MCF 10A (cell line): Measurements from ENCODE around the gene ZNF420. TPM values are rescaled to one million over a fixed set of nuclear protein-coding genes. Genes with fewer than 3 reads are reported as not detected.
A peak's percentile ranks its signal among the peaks of the same experiment; 100 is the strongest.
"Not testable (repeated sequence)": the region's sequence is repeated elsewhere in the genome, so short reads cannot be mapped to it uniquely, and the experiment has no call there.

ENCODE experiments used
- BruUV-seq: library from RNA; stranded (reverse); fragments of 400-500 nt; replicated peaks from 2 replicates; lab custom pipeline; 2021; lab: Mats Ljungman, UMichigan
- CTCF ChIA-PET: fragments of 300-600 bp; sonication (Branson Sonifier 250); formaldehyde crosslinking; extraction: SDS; loops from one replicate; lab custom pipeline; 2021; ENCODE audit warnings: antibody characterized with exemption, inconsistent platforms; lab: Yijun Ruan, JAX
- POLR2A ChIA-PET: fragments of 300-600, 350-650 bp; sonication (Branson Sonifier 250); formaldehyde crosslinking; extraction: SDS; loops from one replicate; lab custom pipeline; 2020; ENCODE audit warnings: antibody characterized with exemption, inconsistent platforms; lab: Yijun Ruan, JAX
- DNase-seq: peaks from one replicate; pipeline ENCODE4 v3.0.0-alpha.2; 2018; ENCODE audit not compliant: unreplicated experiment
- H3K27ac Mint-ChIP-seq: one replicate; pipeline ENCODE4 v1.8.0; 2022; ENCODE audit warnings: mild to moderate bottlenecking, low read depth, mixed read lengths; ENCODE audit not compliant: unreplicated experiment
- H3K27me3 Mint-ChIP-seq: one replicate; pipeline ENCODE4 v1.8.0; 2022; ENCODE audit warnings: mixed read lengths; ENCODE audit not compliant: insufficient read depth, unreplicated experiment
- H3K36me3 Mint-ChIP-seq: one replicate; pipeline ENCODE4 v1.8.0; 2022; ENCODE audit warnings: mild to moderate bottlenecking, moderate library complexity, mixed read lengths; ENCODE audit not compliant: insufficient read depth, unreplicated experiment
- H3K4me1 Mint-ChIP-seq: one replicate; pipeline ENCODE4 v1.8.0; 2022; ENCODE audit warnings: mixed read lengths; ENCODE audit not compliant: insufficient read depth, unreplicated experiment
- H3K4me3 Mint-ChIP-seq: one replicate; pipeline ENCODE4 v1.8.0; 2022; ENCODE audit warnings: mild to moderate bottlenecking, moderate library complexity, mixed read lengths; ENCODE audit not compliant: unreplicated experiment
- H3K9me3 Mint-ChIP-seq: one replicate; pipeline ENCODE4 v1.8.0; 2022; ENCODE audit warnings: mixed read lengths; ENCODE audit not compliant: unreplicated experiment
- intact Hi-C: fragments of 100-400 bp; cut with micrococcal nuclease; formaldehyde crosslinking; loops from 2 replicates; pipeline ENCODE4 v1.14.1; 2022
- total RNA-seq: library from RNA; stranded (reverse); gene quantifications from 2 replicates; pipeline ENCODE4 v1.2.3, GENCODE V29; 2022
- TF ChIP-seq, protein P1 (sequence below): fragments of 200-600 bp; IDR thresholded peaks from one replicate; pipeline ENCODE4 v1.8.0; 2022; ENCODE audit warnings: antibody characterized with exemption, mild to moderate bottlenecking; ENCODE audit not compliant: unreplicated experiment

The ZNF420 gene
- total RNA-seq, 1 experiment from 2014 or later = 11.0 TPM

DNA sequence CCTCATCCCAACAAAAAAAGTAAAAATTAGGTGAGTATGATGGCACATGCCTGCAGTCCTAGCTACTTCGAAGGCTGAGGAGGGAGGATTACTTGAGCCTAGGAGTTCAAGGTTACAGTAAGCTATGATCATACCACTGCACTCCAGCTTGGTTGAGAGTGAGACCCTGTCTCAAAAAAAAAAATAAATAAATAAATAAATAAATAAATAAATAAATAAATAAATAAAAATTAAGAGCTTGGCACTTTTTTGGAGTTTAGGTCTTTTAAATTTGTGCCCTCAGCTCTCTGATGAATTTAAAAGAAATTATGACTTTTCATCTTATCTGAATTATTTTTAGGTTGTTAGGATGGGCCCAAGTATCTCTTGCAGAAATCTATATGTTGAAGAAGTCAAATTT, 8.9 kb downstream of the ZNF420 start:
- Mint-ChIP-seq H3K27ac (no peak overlapping the region), H3K36me3 (peaks cover 44% of the 10 kb centered on the region)

DNA sequence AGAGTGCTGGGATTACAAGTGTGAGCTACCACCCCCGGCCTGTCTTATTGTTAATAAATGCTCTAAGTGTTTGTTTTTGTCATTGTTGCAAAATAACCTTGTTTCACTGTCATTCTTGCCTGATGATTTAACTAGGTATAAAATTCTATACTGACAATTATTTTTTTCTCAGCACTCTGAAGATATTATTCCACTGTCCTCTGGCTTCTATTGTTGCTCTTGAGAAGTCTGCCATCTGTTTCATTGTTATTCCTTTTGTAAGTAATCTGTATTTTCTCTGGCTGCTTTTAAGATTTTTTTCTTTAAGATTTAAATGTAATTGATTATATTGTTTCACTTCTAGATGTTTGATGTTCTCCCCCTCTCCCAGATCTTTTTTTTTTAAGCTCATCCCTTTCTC, 17.6 kb downstream of the ZNF420 start:
- H3K36me3 Mint-ChIP-seq = peaks cover 80% of the 10 kb centered on the region
- intact Hi-C loops = no loop called here
- H3K27me3 Mint-ChIP-seq = no peaks in the 10 kb centered on the region
- no peak overlapping the region for H3K4me3 Mint-ChIP-seq
- no peak for DNase-seq
- CTCF ChIA-PET = interaction anchor here (0.6 kb wide), 1 partner anchor 36 kb away, joined by 3 read pairs; no protein-coding TSS in a partner anchor
- POLR2A ChIA-PET = no interaction called here
- H3K27ac Mint-ChIP-seq = no peak overlapping the region
- H3K4me1 Mint-ChIP-seq = no peaks in the 10 kb centered on the region
- TF ChIP-seq, protein P1, sequence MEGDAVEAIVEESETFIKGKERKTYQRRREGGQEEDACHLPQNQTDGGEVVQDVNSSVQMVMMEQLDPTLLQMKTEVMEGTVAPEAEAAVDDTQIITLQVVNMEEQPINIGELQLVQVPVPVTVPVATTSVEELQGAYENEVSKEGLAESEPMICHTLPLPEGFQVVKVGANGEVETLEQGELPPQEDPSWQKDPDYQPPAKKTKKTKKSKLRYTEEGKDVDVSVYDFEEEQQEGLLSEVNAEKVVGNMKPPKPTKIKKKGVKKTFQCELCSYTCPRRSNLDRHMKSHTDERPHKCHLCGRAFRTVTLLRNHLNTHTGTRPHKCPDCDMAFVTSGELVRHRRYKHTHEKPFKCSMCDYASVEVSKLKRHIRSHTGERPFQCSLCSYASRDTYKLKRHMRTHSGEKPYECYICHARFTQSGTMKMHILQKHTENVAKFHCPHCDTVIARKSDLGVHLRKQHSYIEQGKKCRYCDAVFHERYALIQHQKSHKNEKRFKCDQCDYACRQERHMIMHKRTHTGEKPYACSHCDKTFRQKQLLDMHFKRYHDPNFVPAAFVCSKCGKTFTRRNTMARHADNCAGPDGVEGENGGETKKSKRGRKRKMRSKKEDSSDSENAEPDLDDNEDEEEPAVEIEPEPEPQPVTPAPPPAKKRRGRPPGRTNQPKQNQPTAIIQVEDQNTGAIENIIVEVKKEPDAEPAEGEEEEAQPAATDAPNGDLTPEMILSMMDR = no peak
- no TSS peak for BruUV-seq
- H3K9me3 Mint-ChIP-seq = peaks cover 17% of the 10 kb centered on the region

More for the DNA sequence above, 8.9 kb downstream of the ZNF420 start:
- intact Hi-C loops = no loop called here
- Mint-ChIP-seq H3K9me3 (peaks cover 36% of the 10 kb centered on the region), H3K4me1 (no peaks in the 10 kb centered on the region), H3K4me3 (no peak overlapping the region), H3K27me3 (no peaks in the 10 kb centered on the region)
- TF ChIP-seq, protein P1 = no peak
- POLR2A ChIA-PET = interaction anchor here (0.7 to 1.1 kb wide), 2 partner anchors 9 to 507 kb away, joined by 3 to 5 read pairs; partner anchors contain the start of genes ZNF420, ZNF540 and ZNF571
- DNase-seq = no peak
- CTCF ChIA-PET = interaction anchor here (0.6 kb wide), 2 partner anchors 52 to 1107 kb away, joined by 3 read pairs; no protein-coding TSS in a partner anchor
- no TSS peak for BruUV-seq

DNA sequence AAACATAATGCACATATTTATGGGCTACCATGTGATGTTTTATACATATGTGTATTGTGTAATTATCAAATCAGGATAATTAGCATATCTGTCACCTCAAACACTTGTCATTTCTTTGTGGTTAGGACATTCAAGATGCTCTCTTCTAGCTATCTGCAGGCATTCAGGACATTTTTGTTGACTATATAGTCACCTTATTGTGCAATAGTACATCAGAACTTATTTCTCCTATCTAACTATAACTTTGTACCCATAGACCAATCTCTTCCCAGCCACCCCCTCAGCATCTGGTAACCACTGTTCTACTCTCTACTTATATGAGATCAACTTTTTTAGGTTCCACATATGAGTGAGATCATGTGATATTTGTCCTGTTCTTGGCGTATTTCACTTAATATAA, 20.3 kb downstream of the ZNF420 start:
- Mint-ChIP-seq H3K36me3 (peaks cover 53% of the 10 kb centered on the region), H3K27ac (no peak overlapping the region), H3K27me3 (no peaks in the 10 kb centered on the region), H3K4me1 (no peaks in the 10 kb centered on the region), H3K9me3 (peaks cover 29% of the 10 kb centered on the region), H3K4me3 (no peak overlapping the region)
- CTCF ChIA-PET = no interaction called here
- intact Hi-C loops = no loop called here
- POLR2A ChIA-PET = interaction anchor here (0.7 kb wide), 1 partner anchor 437 kb away, joined by 3 read pairs; no protein-coding TSS in a partner anchor
- no peak for DNase-seq
- no TSS peak for BruUV-seq
- TF ChIP-seq, protein P1 = no peak

DNA sequence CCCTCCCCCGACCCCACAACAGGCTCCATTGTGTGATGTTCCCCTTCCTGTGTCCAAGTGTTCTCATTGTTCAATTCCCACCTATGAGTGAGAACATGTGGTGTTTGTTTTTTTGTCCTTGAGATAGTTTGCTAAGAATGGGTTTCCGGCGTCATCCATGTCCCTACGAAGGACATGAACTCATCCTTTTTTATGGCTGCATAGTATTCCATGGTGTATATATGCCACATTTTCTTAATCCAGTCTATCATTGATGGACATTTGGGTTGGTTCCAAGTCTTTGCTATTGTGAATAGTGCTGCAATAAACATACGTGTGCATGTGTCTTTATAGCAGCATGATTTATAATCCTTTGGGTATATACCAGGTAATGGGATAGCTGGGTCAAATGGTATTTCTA, 25.9 kb downstream of the ZNF420 start:
- BruUV-seq, DNase-seq, POLR2A ChIA-PET, intact Hi-C loops, H3K27me3 Mint-ChIP-seq, H3K4me3 Mint-ChIP-seq, H3K27ac Mint-ChIP-seq, H3K4me1 Mint-ChIP-seq: not testable (repeated sequence)
- CTCF ChIA-PET = interaction anchor here (1.3 kb wide), 1 partner anchor 207 kb away, joined by 3 read pairs; no protein-coding TSS in a partner anchor
- Mint-ChIP-seq H3K36me3 (peaks cover 11% of the 10 kb centered on the region), H3K9me3 (peaks cover 15% of the 10 kb centered on the region)

DNA sequence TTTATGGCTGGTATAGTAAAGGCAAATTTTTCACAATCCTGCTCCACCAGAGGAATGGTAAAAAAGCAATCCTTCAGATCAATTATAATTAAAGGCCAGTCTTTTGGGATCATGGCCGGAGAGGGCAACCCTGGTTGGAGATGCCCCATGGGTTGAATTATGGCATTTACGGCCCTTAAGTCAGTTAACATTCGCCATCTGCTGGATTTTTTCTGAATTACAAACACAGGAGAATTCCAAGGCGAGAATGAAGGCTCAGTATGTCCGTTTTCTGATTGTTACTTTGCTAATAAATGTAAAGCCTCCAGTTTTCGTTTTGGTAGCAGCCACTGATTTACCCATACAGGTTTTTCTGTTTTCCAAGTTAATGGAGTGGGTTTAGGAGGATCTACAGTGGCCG, 33.5 kb downstream of the ZNF420 start:
- Mint-ChIP-seq H3K36me3 (peaks cover 56% of the 10 kb centered on the region), H3K9me3 (peaks cover 22% of the 10 kb centered on the region)
- H3K4me3 Mint-ChIP-seq, H3K4me1 Mint-ChIP-seq, POLR2A ChIA-PET, CTCF ChIA-PET, intact Hi-C loops, H3K27me3 Mint-ChIP-seq, BruUV-seq, H3K27ac Mint-ChIP-seq: not testable (repeated sequence)
- peak; percentile 9 for DNase-seq
